Measurements from ENCODE around the gene GRN. TPM values are rescaled to one million over a fixed set of nuclear protein-coding genes. Genes with fewer than 3 reads are reported as not detected.

Gene GRN
- total and polyA plus RNA-seq, 9 of the 15 experiments (the other 6 are each of a cell fraction or from before 2014, with no cell fraction given): 5.4 to 75.3 (median 20.7) TPM

- TF ChIP-seq NFRKB (IDR thresholded peaks at IDR 0.05; ENCODE audit: low read depth): no peak
- TF ChIP-seq RBM22 (IDR thresholded peaks at IDR 0.05; ENCODE audit: low read depth, low read length, poor library complexity, severe bottlenecking): peak; percentile 57
- TF ChIP-seq KAT2B (IDR thresholded peaks at IDR 0.05; ENCODE audit: low read depth, low read length): no peak
- no peak for TF ChIP-seq MEIS2 (IDR thresholded peaks at IDR 0.05; ENCODE audit: partially characterized antibody)
- TF ChIP-seq SUPT5H (IDR thresholded peaks at IDR 0.05): peak; percentile 41; the same call in 1 of the 2 replicates
- no peak for TF ChIP-seq BDP1 (IDR thresholded peaks at IDR 0.05; ENCODE audit: insufficient read depth, insufficient read length)
- TF ChIP-seq NR3C1 (CRISPR knock-in tag; IDR thresholded peaks at IDR 0.05): no peak
- TF ChIP-seq FOXJ3 (CRISPR knock-in tag; IDR thresholded peaks at IDR 0.05): no peak
- TF ChIP-seq POLR2B (IDR thresholded peaks at IDR 0.05; ENCODE audit: low read depth, partially characterized antibody): peak; percentile 58
- TF ChIP-seq DLX4 (CRISPR knock-in tag; IDR thresholded peaks at IDR 0.05): no peak
- TF ChIP-seq POLR2G (IDR thresholded peaks at IDR 0.05; ENCODE audit: low read depth, low read length): peak; percentile 45; the same call in 1 of the 2 replicates
- no peak for TF ChIP-seq MAFG (tag; conservative IDR thresholded peaks at IDR 0.05)
- TF ChIP-seq RUNX1 (IDR thresholded peaks at IDR 0.05; ENCODE audit: low read depth): no peak
- no peak for TF ChIP-seq ZNF583 (CRISPR knock-in tag; IDR thresholded peaks at IDR 0.05)
- TF ChIP-seq HOMEZ (CRISPR knock-in tag; IDR thresholded peaks at IDR 0.05): no peak
- peak; percentile 40; the same call in 1 of the 2 replicates for TF ChIP-seq POLR2A (conservative IDR thresholded peaks at IDR 0.05)
- TF ChIP-seq JUN (IDR thresholded peaks at IDR 0.05; ENCODE audit: borderline replicate concordance, low read depth, low read length): no peak
- TF ChIP-seq JUN (CRISPR knock-in tag; IDR thresholded peaks at IDR 0.05; ENCODE audit: borderline replicate concordance): 0 out of 2 replicates have a peak, but pooled peaks have one; percentile 32
- no peak for TF ChIP-seq ARHGAP35 (IDR thresholded peaks at IDR 0.05; ENCODE audit: partially characterized antibody)
- no peak for TF ChIP-seq MXD1 (CRISPR knock-in tag; IDR thresholded peaks at IDR 0.05; ENCODE audit: borderline replicate concordance, poor library complexity, severe bottlenecking)
- no peak for TF ChIP-seq ZNF830 (CRISPR knock-in tag; IDR thresholded peaks at IDR 0.05)
- no peak for TF ChIP-seq NCOA2 (IDR thresholded peaks at IDR 0.05; ENCODE audit: partially characterized antibody in 2 of 2)
Observed at GRCh38 chr17:44397479-44398440, 52.7 kb downstream of the GRN start (continued).

Data from K562 (cell line).